ENCODE measurements around the gene METTL2B.

Gene METTL2B, protein sequence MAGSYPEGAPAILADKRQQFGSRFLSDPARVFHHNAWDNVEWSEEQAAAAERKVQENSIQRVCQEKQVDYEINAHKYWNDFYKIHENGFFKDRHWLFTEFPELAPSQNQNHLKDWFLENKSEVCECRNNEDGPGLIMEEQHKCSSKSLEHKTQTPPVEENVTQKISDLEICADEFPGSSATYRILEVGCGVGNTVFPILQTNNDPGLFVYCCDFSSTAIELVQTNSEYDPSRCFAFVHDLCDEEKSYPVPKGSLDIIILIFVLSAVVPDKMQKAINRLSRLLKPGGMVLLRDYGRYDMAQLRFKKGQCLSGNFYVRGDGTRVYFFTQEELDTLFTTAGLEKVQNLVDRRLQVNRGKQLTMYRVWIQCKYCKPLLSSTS

DNA sequence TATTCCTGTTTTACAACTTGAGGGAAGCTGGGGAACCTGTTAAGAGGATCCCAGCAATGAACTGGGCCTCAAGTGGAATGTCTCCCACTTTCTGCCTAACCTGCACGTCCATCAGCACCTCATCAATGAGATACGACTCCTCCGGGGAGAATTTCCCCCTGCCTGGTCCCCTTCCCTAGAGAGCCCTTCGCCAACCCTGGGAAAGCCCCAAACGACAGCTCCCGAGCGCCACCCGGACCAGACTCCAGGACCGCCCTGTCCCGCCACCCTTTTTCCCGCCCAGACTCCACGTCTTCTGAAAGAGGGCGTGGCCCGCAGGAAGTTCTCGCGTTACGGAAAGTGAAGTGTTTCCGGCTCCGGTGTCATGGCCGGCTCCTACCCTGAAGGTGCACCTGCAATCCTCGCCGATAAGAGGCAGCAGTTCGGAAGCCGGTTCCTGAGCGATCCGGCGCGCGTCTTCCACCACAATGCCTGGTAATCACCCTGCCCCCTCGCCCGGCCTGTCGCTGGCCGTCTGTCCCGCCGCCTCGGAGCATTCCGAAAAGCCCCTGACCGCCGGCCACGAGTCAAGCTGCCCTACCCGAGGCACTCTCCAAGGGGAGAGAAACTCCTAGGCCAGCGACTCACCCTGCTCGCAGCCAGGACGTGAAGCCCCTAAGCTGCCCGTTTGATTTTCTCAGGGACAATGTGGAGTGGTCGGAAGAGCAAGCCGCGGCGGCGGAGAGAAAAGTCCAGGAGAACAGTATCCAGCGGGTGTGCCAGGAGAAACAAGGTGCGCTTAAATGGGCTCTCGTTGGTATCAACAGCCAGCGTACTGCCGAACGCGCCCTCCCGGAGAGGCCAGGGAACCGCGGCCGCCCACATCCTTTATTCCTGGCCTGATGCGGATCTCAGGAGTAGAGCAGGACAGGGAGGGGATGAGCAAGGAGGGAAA is at the start of gene METTL2B:
Gene METTL2B (plus strand): TSS at position 347 of the 934 bp plus-strand sequence. CDS start 18 bp downstream, at position 365.
- DNase-seq, result peak; percentile 96 to 98

- peak; percentile 74 to 78 for DNase-seq
These were observed 49.2 kb upstream of the METTL2B start for GRCh38 chr7:128427289-128427891.

GRCh38 chr7:128430207-128430606 is 46.3 kb upstream of the METTL2B start:
- no peak for DNase-seq

DNA sequence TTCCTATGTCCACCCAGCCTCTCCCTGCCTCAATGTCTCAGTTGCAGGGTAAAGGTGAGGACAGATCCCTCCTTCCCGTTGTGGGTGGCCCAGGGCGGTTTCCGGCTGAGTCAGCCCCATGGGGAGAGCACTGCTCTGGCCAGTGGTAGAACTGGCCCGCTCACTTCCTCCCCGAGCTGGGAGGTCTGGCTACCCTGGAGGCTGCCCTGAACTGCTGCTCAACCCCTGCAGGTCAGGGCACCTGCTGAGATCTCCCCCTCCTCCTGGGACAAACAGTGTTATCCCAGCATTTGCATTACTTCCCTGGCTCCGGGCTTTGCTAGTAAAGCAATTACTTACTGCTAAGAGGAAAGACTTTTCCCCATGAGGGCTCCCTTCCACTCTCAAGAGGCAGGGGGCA is 45.3 kb upstream of the METTL2B start:
- no peak for DNase-seq

DNA sequence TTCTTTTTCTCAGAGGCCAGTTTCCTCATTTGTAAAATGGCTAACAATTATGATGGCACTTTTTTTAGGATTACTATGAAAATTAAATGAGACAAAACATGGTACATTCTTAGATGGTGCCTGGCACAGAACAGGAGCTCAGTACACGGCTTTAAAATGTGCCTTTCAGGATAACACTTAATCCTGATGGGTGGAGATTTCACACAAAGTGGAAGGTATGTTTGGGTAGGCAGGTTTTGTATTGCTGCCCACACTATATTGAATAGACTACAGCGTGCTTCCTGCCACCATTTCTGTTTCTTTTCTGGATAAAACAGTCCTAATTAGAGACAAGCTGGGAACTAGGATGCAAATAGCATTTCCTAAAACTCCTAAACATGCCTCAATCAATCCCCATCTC is 44.8 kb upstream of the METTL2B start:
- DNase-seq, result no peak

GRCh38 chr7:128434413-128435326 is 41.9 kb upstream of the METTL2B start:
- no peak for DNase-seq

- no peak for DNase-seq
These were observed 41.2 kb upstream of the METTL2B start for GRCh38 chr7:128435327-128435686.

GRCh38 chr7:128437426-128438332 is 38.9 kb upstream of the METTL2B start:
- DNase-seq, result no peak

DNA sequence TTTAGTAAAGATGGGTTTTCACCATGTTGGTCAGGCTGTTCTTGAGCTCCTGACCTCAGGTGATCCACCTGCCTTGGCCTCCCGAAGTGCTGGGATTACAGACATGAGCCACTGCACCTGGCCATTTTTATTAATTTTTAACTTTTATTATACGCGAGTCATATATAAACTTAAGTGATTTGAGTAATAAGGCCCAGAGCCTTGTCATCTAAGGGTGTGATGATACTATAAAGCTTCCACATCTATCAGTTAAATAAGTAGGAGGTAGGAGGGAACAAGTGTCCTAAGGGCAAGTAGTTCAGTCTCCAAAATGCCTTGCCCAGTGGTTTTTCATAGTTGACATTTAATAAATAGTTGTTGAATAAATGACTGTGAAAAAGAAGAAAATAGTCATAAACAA is 34.2 kb upstream of the METTL2B start:
- DNase-seq, result no peak

DNA sequence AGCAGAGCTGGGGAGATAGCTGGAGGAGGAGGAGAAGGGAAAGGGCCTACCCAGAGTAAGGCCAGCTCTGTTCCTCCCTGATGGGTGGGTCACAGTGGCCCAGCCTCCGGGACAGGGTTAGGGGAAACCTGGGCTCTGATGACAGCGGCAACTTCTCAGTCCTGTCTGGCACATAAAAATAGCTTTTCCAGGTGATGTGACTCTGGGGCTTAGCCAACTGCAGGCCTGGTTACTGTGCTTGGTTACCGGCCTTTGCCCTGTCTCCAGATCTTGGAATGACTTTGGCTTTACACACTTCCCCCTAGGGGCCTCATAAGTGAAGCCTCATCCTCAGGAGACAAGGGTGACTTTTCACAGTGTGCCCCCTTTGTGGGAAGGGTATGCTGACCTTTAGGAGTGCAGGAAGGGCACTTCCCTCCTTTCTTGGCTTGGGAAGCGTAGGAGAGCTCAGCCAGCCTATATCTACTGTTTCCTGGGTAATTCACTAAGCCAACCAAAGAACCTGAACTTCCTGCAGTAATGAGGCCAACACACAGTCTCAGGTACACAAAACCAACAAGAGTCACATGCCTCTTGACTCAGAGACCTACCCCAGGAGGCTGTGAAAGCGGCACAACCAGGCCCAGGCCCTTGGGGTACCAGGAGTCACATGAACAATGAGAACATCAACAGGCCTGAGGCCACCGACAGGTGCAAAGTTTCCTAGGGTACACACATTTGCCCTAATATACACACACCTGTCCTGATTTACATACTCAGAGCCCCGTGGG is 32.5 kb upstream of the METTL2B start:
- DNase-seq, result peak; percentile 72 to 93

DNA sequence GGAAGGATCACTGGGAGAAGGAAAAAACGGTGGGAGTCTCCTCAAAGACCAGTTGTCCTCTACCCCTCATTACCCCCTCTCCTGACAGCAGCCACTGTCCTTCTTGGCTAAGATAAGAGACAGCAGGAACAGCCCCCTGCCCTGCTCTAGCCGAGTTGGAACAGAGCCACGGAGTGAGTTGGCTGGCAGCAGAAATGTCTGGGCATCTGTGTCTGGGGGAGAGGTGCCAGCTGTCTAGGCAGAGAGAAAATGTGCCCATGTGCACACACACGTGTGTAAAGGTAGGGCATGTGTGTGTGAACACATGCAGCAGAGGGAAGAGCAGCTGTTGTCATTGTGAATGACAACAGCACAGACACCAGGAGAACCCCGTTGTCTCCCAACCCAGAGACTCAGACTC is 30.2 kb upstream of the METTL2B start:
- DNase-seq, result peak in 1 of 2 experiments; percentile 35

GRCh38 chr7:128447941-128448564 is 28.5 kb upstream of the METTL2B start:
- no peak for DNase-seq

DNA sequence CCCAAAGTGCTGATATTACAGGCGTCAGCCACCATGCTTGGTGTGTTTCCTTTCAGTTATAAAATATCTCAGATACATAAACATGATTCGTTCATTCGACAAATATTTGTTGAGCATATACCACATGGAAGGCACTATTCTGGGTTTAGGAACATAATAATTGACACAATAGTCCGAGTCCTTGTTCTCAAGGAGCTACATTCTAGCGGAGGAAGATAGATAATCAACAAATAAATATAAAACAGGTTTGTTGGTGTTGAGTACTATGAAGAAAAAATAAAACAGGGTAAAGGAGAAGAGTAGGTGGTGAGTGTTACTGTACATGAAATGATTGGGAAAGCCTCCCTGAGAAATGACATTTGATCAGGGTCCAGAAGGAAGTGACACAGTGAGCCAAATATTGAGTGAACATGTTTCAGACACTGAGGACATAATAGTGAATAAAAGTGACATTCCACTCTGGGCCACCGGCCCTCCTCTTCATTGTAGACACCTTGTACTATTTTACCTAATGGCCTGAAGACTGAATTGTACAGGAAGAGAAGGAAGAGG is 27.7 kb upstream of the METTL2B start:
- DNase-seq, result no peak

DNA sequence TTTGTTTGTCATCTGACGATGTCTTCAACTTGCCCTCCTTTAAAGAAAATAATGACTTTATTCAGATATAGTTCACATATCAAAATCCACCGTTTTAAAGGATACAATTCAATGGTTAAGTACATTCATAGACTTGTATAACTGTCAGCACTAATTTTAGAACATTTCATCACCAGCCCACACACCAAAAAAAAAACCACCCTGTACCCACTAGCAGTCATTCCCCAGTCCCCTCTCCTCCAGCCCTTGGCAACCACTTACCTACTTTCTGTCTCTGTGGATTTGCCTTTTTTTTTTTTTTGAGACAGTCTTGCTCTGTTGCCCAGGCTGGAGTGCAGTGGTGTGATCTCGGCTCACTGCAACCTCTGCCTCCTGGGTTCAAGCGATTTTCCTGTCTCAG is 26.1 kb upstream of the METTL2B start:
- DNase-seq, result no peak

DNA sequence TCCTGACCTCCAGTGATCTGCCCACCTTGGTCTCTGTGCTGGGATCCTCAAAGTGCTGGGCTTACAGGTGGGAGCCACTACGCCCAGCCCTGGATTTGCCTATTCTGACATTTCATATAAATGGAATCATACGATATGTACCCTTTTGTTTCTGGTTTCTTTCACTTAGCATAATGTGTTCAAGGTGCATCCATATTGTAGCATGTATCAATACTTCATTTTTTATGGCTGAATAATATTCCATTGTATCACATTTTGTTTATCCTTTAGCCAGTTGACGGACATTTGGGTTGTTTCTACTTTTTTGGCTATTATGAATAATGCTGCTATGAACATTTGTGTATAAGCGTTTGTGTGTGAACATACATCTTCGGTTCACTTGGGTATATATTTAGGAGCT is 25.6 kb upstream of the METTL2B start:
- no peak for DNase-seq

GRCh38 chr7:128452552-128452951 is 24.0 kb upstream of the METTL2B start:
- DNase-seq, result no peak

DNA sequence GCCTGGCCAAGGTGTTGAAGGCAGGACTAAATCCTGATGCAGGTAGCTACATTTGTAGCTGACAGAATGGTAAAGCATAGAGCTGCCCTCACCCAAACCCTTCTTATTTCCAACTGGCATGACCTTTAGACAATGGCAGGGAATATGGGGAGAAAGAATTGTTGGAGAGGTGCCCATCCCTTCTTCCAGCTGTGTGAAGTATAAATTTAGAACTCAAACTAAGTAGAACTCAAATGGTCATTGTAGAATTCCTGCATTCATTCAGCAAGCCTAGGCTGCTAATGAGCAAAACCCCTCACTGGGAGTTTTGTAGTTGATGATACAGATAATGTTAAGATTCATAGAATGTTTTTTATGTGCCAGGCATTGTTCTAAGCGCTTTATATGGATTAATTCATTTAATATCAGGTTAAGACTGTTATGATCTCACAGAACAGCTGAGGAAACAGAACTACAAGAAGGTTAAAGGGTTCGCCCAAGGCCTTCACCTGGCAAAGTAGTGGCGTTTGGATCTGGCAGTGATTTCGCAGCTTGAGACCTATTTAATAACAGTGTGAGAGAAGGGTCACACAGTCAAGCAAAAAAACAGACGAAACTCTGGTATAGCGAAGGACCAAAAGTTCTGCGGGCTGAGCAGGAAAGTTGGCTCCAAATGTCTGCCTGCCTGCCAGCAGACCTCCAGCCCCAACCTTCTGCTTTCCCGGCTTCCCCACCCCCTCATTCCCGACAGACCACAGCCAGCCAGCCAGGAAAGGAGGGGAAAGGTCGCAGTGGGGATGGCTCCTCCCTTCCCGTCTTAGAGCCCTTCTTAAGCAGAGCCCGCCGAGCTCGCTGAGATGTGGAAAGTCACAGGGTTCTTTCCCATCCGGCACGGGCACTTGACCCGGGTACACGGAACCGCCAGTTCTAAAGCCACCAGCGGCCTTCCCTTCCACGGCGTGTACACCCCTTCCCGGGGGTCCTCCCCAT is 22.4 kb upstream of the METTL2B start:
- no peak for DNase-seq

DNA sequence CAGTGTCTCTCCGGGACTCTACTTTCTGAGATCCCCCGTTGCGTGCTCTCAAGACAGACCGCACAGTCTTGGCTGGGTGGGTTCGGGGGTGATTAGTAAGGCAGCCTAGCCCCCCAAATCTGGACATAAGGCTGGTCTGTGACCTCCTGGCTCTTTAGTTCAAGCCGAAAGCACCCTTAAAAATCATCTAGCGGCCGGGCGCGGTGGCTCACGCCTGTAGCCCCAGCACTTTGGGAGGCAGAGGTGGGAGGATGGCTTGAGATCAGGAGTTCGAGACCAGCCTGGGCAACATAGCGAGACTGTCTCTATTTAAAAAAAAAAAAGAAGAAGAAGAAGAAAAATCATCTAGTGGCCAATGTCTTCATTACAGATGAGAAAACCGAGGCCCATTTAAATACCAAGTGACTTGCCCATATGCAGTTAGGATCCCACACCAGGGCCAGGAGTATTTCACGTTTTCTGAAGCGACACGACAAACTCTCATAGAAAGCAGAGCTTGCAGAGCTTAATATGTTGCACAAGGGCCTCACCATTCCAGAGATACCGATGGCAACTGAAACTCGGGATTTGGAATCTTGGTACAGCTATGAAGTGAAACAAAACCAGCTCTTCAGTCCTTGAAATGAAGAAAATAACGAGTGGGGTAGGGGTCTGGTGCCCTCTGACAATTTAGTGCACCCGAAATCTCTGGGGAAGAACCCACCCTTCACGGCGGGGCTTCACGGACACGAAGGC is 21.6 kb upstream of the METTL2B start:
- DNase-seq, result no peak

All from NCI-H2081 (cell line).